GM10248 (cell line): ENCODE measurements around the gene DNAJC6.
A peak's percentile ranks its signal among the peaks of the same experiment; 100 is the strongest.

ENCODE experiments used
- CTCF ChIA-PET: fragments of 300-600 bp; sonication (Branson Sonifier 250); formaldehyde crosslinking; extraction: SDS; loops from one replicate; lab custom pipeline; 2021; ENCODE audit warnings: antibody characterized with exemption; lab: Yijun Ruan, JAX
- POLR2A ChIA-PET: fragments of 350-650 bp; sonication (Branson Sonifier 250); formaldehyde crosslinking; extraction: SDS; loops from one replicate; lab custom pipeline; 2020; ENCODE audit warnings: antibody characterized with exemption; lab: Yijun Ruan, JAX
- DNase-seq: peaks from one replicate; pipeline ENCODE4 v3.0.0; 2012; ENCODE audit errors: extremely low spot score
- CTCF ChIP-seq: IDR thresholded peaks from 2 replicates; pipeline ENCODE4 v1.5.1; 2012; ENCODE audit warnings: mild to moderate bottlenecking, low read depth; ENCODE audit errors: extremely low read depth, missing control alignments, control extremely low read depth

DNAJC6 gene

GRCh38 chr1:65309304-65310077, at the start of gene DNAJC6:
Gene DNAJC6, plus strand, starts transcription at chr1:65309543. Its CDS starts 203 bp downstream, at chr1:65309746.
- peak; percentile 66 for DNase-seq
- no peak for TF ChIP-seq CTCF
- POLR2A ChIA-PET: interaction anchor here (0.7 kb wide), 1 partner anchor 38 kb away, joined by 3 read pairs; no protein-coding TSS in a partner anchor
- CTCF ChIA-PET: interaction anchor here (1.4 kb wide), 1 partner anchor 19 kb away, joined by 4 read pairs; no protein-coding TSS in a partner anchor

- ChIA-PET POLR2A (no interaction called here), CTCF (interaction anchor here (1.2 kb wide), 1 partner anchor 19 kb away, joined by 3 read pairs; no protein-coding TSS in a partner anchor)
- DNase-seq: no peak
- TF ChIP-seq CTCF: no peak
Measured at GRCh38 chr1:65259816-65260215, 49.5 kb upstream of the DNAJC6 start.

GRCh38 chr1:65260851-65261473, 48.4 kb upstream of the DNAJC6 start:
- TF ChIP-seq CTCF: no peak
- ChIA-PET CTCF (interaction anchor here (1.0 to 1.2 kb wide), 3 partner anchors 9 to 44 kb away, joined by 3 read pairs; no protein-coding TSS in a partner anchor), POLR2A (interaction anchor here (0.6 kb wide), 1 partner anchor 233 kb away, joined by 4 read pairs; no protein-coding TSS in a partner anchor)
- DNase-seq: no peak

- TF ChIP-seq CTCF: no peak
- DNase-seq: no peak
- ChIA-PET CTCF (interaction anchor here (1.0 to 1.3 kb wide), 4 partner anchors 9 to 47 kb away, joined by 3 read pairs; no protein-coding TSS in a partner anchor), POLR2A (no interaction called here)
Measured at GRCh38 chr1:65263286-65263685, 46.1 kb upstream of the DNAJC6 start.

GRCh38 chr1:65264197-65264929, 45.0 kb upstream of the DNAJC6 start:
- ChIA-PET CTCF (interaction anchor here (1.2 to 1.3 kb wide), 2 partner anchors 9 to 12 kb away, joined by 3 read pairs; no protein-coding TSS in a partner anchor), POLR2A (no interaction called here)
- no peak for TF ChIP-seq CTCF
- DNase-seq: no peak

- ChIA-PET POLR2A (no interaction called here), CTCF (no interaction called here)
- DNase-seq: no peak
- no peak for TF ChIP-seq CTCF
Measured at GRCh38 chr1:65265296-65265650, 44.1 kb upstream of the DNAJC6 start.
